Peyer's patch (tissue), 4 donors: ENCODE measurements around the gene SLC10A1. TPM values are rescaled to one million over a fixed set of nuclear protein-coding genes. Genes with fewer than 3 reads are reported as not detected.
A peak's percentile ranks its signal among the peaks of the same experiment; 100 is the strongest.

ENCODE experiments used
- DNase-seq, 3 donors: peaks; one replicate each; pipeline ENCODE4 v3.0.0-alpha.2; 2017 to 2019
- H3K27ac ChIP-seq, 4 donors: fragments of 200-600 bp; sonication (generic); one replicate each; pipeline ENCODE4 v1.5.1; 2016 to 2019
- H3K27me3 ChIP-seq, 2 donors: fragments of 200-600 bp; sonication (generic); one replicate each; pipeline ENCODE4 v1.5.1; 2019
- H3K36me3 ChIP-seq, 3 donors: fragments of 200-600 bp; sonication (generic); one replicate each; pipeline ENCODE4 v1.5.1; 2016 to 2019
- H3K4me1 ChIP-seq, 4 donors: fragments of 200-600 bp; sonication (generic); one replicate each; pipeline ENCODE4 v1.5.1; 2016 to 2019
- H3K4me3 ChIP-seq, 4 donors: fragments of 200-600 bp; sonication (generic); 1 replicate in 3 of 4; 2 replicates in 1 of 4; pipeline ENCODE4 v1.5.1; 2016 to 2019; ENCODE audit warnings: mild to moderate bottlenecking in 1 of 4
- H3K9me3 ChIP-seq, 4 donors: fragments of 200-600 bp; sonication (generic); one replicate each; pipeline ENCODE4 v1.5.1; 2016 to 2019; ENCODE audit warnings: mild to moderate bottlenecking in 1 of 4
- POLR2A ChIP-seq, 2 donors: fragments of 450-650 bp; IDR thresholded peaks; one replicate each; pipeline ENCODE4 v1.5.1; 2017; ENCODE audit warnings: antibody characterized with exemption in 2 of 2, mild to moderate bottlenecking in 2 of 2, moderate library complexity in 2 of 2
- total RNA-seq, 4 donors: library from RNA; depleted of rRNA; stranded (reverse); fragments of >200 nt; gene quantifications; one replicate each; pipeline ENCODE4 v1.1.0, GENCODE V29; 2016
- TF ChIP-seq, protein P1 (sequence below), 6 experiments: fragments of 450-650 bp in 4 of 6; fragments of 200-600 bp in 2 of 6; sonication (generic) in 1 of 6; IDR thresholded peaks; one replicate each; pipeline ENCODE4 v1.5.1; 2017 to 2019; ENCODE audit warnings: antibody characterized with exemption in 6 of 6, mild to moderate bottlenecking in 3 of 6, moderate library complexity in 1 of 6

The SLC10A1 gene
- total RNA-seq, 4 donors from 2014 or later, result not detected

DNA sequence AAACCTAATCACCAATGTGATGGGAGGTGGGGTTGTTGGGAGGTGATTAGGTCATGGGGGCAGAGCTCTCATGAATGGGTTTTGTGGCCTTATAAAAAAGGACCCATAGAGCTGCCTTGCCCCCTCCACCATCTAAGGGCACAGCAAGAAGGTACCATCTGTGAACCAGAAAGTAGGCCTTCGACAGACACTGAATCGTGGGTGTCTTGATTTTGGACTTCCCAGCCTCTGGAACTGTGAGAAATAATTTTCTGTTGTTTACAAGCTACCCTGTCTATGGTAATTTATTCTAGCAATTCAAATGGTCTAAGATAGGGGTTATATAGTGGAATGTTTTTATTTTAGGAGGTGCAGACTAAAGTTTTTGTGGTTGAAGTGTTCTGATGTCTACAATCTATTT is 7.9 kb upstream of the SLC10A1 start:
- no peak for TF ChIP-seq POLR2A (IDR thresholded peaks at IDR 0.05)
- TF ChIP-seq, protein P1, sequence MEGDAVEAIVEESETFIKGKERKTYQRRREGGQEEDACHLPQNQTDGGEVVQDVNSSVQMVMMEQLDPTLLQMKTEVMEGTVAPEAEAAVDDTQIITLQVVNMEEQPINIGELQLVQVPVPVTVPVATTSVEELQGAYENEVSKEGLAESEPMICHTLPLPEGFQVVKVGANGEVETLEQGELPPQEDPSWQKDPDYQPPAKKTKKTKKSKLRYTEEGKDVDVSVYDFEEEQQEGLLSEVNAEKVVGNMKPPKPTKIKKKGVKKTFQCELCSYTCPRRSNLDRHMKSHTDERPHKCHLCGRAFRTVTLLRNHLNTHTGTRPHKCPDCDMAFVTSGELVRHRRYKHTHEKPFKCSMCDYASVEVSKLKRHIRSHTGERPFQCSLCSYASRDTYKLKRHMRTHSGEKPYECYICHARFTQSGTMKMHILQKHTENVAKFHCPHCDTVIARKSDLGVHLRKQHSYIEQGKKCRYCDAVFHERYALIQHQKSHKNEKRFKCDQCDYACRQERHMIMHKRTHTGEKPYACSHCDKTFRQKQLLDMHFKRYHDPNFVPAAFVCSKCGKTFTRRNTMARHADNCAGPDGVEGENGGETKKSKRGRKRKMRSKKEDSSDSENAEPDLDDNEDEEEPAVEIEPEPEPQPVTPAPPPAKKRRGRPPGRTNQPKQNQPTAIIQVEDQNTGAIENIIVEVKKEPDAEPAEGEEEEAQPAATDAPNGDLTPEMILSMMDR (IDR thresholded peaks at IDR 0.05), result no peak

DNA sequence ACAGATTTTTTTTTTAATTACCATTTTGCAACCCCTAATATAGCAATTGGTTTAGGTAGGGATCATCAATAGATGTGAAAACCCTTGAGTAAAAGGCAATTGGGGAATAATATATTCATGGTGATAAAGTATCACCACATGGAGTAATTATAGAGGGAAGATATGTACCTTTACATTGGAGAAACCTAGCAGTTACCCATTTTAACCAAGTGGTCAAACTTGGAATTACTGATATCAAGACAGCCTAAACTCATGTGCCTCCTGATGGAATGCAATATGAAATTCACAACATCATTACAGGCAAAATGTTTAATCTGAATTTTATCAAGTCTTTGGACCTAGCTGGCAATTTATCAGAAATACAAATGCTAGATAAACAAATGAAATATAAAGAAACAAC is 6.7 kb upstream of the SLC10A1 start:
- H3K4me1 ChIP-seq, result no peaks in the 10 kb centered on the region
- H3K27me3 ChIP-seq, result no peaks in the 10 kb centered on the region
- H3K27ac ChIP-seq, result no peak overlapping the region

More for the DNA sequence above, 7.9 kb upstream of the SLC10A1 start:
- Histone ChIP-seq H3K36me3 (no peaks in the 10 kb centered on the region), H3K27me3 (no peaks in the 10 kb centered on the region), H3K4me1 (no peaks in the 10 kb centered on the region), H3K27ac (no peak overlapping the region), H3K9me3 (no peaks in the 10 kb centered on the region), H3K4me3 (no peak overlapping the region)
- DNase-seq, result no peak

DNA sequence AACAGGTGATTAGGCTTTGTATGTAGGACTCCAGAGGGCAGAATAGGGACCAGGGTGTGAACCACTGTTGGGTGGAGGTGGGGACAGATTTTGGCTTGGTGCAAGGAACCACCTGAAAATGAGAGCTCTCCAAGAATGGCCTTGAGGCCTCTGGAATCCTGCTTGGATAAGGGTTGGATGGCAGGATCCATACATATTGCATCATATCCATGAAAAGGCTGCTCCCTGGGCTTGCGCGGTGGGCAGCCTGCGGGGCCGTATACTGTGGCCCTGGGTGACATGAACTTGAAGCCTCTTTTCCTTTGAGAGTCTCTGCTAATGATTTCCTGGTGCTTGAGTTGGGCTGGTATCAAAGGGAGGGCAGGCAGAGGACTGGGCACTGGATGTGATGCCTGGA is 1.3 kb upstream of the SLC10A1 start:
- TF ChIP-seq POLR2A (IDR thresholded peaks at IDR 0.05), result no peak
- TF ChIP-seq, protein P1 (IDR thresholded peaks at IDR 0.05), result no peak
- Histone ChIP-seq H3K27ac (no peak overlapping the region), H3K4me1 (no peaks in the 10 kb centered on the region), H3K4me3 (no peak overlapping the region), H3K9me3 (no peaks in the 10 kb centered on the region), H3K27me3 (no peaks in the 10 kb centered on the region), H3K36me3 (no peaks in the 10 kb centered on the region)
- DNase-seq, result no peak

More for the DNA sequence above, 6.7 kb upstream of the SLC10A1 start:
- Histone ChIP-seq H3K9me3 (no peaks in the 10 kb centered on the region), H3K36me3 (no peaks in the 10 kb centered on the region), H3K4me3 (no peak overlapping the region)
- TF ChIP-seq, protein P1 (IDR thresholded peaks at IDR 0.05), result peak in 2 of 6 experiments; percentile 17 to 19
- TF ChIP-seq POLR2A (IDR thresholded peaks at IDR 0.05), result no peak
- no peak for DNase-seq

DNA sequence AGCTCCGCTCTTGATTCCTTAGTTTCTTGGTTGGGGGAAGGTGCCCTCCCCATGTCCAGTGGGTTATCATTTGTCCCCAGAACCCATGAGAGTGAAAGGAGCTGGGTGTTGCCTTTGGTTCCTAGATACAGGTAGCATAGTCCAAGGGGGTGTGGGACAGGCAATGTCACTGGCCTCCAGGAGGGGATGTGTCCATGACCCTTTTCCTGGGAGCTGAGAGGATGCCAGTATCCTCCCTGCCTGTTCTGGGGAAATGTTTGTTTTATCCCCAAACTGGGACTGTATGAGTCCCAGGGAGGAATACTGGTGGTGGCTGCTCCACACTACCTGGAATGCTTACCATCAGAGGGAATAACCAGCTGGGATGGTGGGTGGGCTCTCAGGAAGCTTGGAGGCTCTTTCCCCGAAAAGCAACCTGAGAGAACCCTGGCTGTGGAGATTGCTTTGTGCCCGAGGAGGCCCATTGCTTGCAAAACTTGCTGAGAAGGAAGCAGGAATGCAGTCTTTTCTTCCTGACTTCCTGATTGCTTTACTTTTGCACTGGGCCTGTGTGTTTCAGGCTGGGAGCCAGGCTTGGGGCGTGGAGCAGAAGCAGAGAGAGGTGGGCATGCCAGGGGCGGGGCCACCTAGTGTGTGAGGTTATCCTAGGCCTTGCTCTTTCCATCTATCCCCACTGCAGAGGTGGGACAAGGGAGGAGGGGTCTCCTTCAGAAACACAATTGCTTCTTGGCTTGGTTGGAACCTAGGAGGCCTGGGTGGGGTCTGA is 715 bp upstream of the SLC10A1 start:
- Histone ChIP-seq H3K27ac (no peak overlapping the region), H3K9me3 (no peaks in the 10 kb centered on the region), H3K4me3 (no peak overlapping the region), H3K36me3 (no peaks in the 10 kb centered on the region), H3K4me1 (no peaks in the 10 kb centered on the region), H3K27me3 (no peaks in the 10 kb centered on the region)
- no peak for TF ChIP-seq POLR2A (IDR thresholded peaks at IDR 0.05)
- TF ChIP-seq, protein P1 (IDR thresholded peaks at IDR 0.05), result no peak
- no peak for DNase-seq

DNA sequence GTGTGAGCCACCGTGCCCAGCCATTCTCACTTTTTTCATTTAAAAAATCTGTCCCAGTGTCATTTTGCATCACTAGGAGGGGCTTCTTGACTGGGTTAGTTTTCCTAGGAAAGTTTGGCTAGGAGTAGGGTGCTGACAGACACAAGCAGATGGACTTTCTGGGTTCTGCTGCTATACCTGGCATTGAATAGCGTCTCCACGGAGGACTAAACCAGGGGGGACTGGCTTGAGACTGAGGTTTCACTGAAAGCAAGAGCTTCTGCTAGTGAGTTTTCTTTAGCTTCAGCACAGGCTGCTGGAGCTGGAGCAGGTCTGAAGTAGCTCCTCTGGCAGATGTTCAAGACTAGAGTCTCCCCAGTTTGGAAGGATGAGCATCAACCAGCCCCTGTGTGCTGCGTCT is 1.4 kb downstream of the SLC10A1 start:
- no peak overlapping the region for H3K4me3 ChIP-seq
- H3K36me3 ChIP-seq, result no peaks in the 10 kb centered on the region
- no peaks in the 10 kb centered on the region for H3K27me3 ChIP-seq
- TF ChIP-seq, protein P1 (IDR thresholded peaks at IDR 0.05), result no peak
- TF ChIP-seq POLR2A (IDR thresholded peaks at IDR 0.05), result no peak
- no peaks in the 10 kb centered on the region for H3K9me3 ChIP-seq
- no peak overlapping the region for H3K27ac ChIP-seq
- no peak for DNase-seq
- no peaks in the 10 kb centered on the region for H3K4me1 ChIP-seq
